HUES64 (cell line): ENCODE results near the gene POLR3H.
A peak's percentile ranks its signal among the peaks of the same experiment; 100 is the strongest.
"Not testable (repeated sequence)": the region's sequence is repeated elsewhere in the genome, so short reads cannot be mapped to it uniquely, and the experiment has no call there.

Source experiments
- H3K27ac ChIP-seq: 2 replicates; pipeline ENCODE4 v1.7.0; 2013; ENCODE audit warnings: low read depth, low read length, inconsistent platforms
- H3K27me3 ChIP-seq: 2 replicates; pipeline ENCODE4 v1.6.1; 2013; ENCODE audit warnings: mild to moderate bottlenecking, low read length; ENCODE audit not compliant: insufficient read depth
- H3K36me3 ChIP-seq: 2 replicates; pipeline ENCODE4 v1.6.1; 2013; ENCODE audit warnings: mild to moderate bottlenecking, low read length; ENCODE audit not compliant: insufficient read depth
- H3K4me1 ChIP-seq: 2 replicates; pipeline ENCODE4 v1.6.1; 2013; ENCODE audit warnings: mild to moderate bottlenecking, low read length, moderate library complexity; ENCODE audit not compliant: insufficient read depth
- H3K4me3 ChIP-seq: 2 replicates; pipeline ENCODE4 v1.5.1; 2013; ENCODE audit warnings: mild to moderate bottlenecking, low read length, moderate library complexity
- H3K9ac ChIP-seq: 2 replicates; pipeline ENCODE4 v1.6.1; 2013; ENCODE audit warnings: mild to moderate bottlenecking, low read depth, low read length
- H3K9me3 ChIP-seq: 2 replicates; pipeline ENCODE4 v1.6.1; 2013; ENCODE audit warnings: low read depth, low read length; ENCODE audit not compliant: insufficient read depth
- WGBS: fragments of 150-250, 120-280 bp; methylation state at CpG from one replicate; pipeline ENCODE4 v1.1.7; 2013; ENCODE audit warnings: missing lambda C conversion rate; 5-methylcytosine and 5-hydroxymethylcytosine counted together

Gene POLR3H

GRCh38 chr22:41563051-41563711, 18.9 kb upstream of the POLR3H start:
- H3K9ac ChIP-seq, result no peak overlapping the region
- H3K27ac ChIP-seq, result peak overlapping the region; percentile 58; the same call in 1 of the 2 replicates

DNA sequence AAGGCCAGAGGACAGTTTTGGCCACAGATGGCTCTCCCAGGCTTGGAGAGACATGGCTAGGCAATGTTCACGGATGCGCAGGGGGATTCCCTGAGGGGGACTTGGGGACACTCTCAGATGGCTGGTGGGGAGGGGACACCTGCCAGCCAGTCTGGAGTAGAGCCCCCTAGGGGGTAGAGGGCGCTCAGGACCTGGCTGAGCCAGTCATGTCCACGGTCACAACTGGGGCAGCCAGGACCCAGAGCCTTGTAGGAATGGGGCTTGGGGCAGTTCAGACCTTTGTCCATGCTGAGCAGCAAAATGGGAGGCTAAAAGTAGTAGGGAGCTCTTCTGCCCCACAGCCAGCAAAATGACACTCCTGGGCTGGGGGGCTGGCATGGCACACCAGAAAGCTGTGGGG, 18.2 kb upstream of the POLR3H start:
- 62% methylated on average over 4 of the region's 4 CpGs for WGBS
- no peak overlapping the region for H3K4me3 ChIP-seq
- peaks cover 35% of the 10 kb centered on the region for H3K4me1 ChIP-seq
- no peak overlapping the region; the same call in 1 of the 2 replicates for H3K27ac ChIP-seq
- H3K9me3 ChIP-seq, result no peaks in the 10 kb centered on the region
- H3K9ac ChIP-seq, result no peak overlapping the region
- H3K36me3 ChIP-seq, result no peaks in the 10 kb centered on the region
- no peaks in the 10 kb centered on the region for H3K27me3 ChIP-seq

More at GRCh38 chr22:41563051-41563711, 18.9 kb upstream of the POLR3H start:
- H3K4me3 ChIP-seq, result no peak overlapping the region
- 42% methylated on average over 9 of the region's 10 CpGs for WGBS
- peaks cover 30% of the 10 kb centered on the region for H3K4me1 ChIP-seq
- no peaks in the 10 kb centered on the region for H3K27me3 ChIP-seq
- no peaks in the 10 kb centered on the region for H3K9me3 ChIP-seq
- H3K36me3 ChIP-seq, result no peaks in the 10 kb centered on the region

- Histone ChIP-seq H3K27me3 (no peaks in the 10 kb centered on the region), H3K4me1 (peaks cover 36% of the 10 kb centered on the region), H3K9me3 (no peaks in the 10 kb centered on the region), H3K9ac (no peak overlapping the region), H3K4me3 (no peak overlapping the region), H3K36me3 (no peaks in the 10 kb centered on the region), H3K27ac (no peak overlapping the region)
- 78% methylated on average over 5 of the region's 5 CpGs for WGBS
Observed at GRCh38 chr22:41561788-41562187, 17.5 kb upstream of the POLR3H start.

- peaks cover 36% of the 10 kb centered on the region for H3K4me1 ChIP-seq
- H3K27me3 ChIP-seq, result no peaks in the 10 kb centered on the region
- H3K36me3 ChIP-seq, result no peaks in the 10 kb centered on the region
- peak overlapping the region; percentile 40 for H3K4me3 ChIP-seq
- H3K27ac ChIP-seq, result no peak overlapping the region
- no peak overlapping the region for H3K9ac ChIP-seq
- no peaks in the 10 kb centered on the region for H3K9me3 ChIP-seq
- 33% methylated on average over 10 of the region's 10 CpGs for WGBS
Observed at GRCh38 chr22:41561335-41561734, 17.1 kb upstream of the POLR3H start.

GRCh38 chr22:41560095-41560471, 15.8 kb upstream of the POLR3H start:
- H3K4me3 ChIP-seq, result 0 out of 2 replicates have a peak overlapping the region, but pooled peaks have one; percentile 12
- no peak overlapping the region for H3K27ac ChIP-seq
- H3K9ac ChIP-seq, result no peak overlapping the region
- no peaks in the 10 kb centered on the region for H3K9me3 ChIP-seq
- no peaks in the 10 kb centered on the region for H3K27me3 ChIP-seq
- whole genome bisulfite sequencing, result 73% methylated on average over 6 of the region's 6 CpGs
- H3K4me1 ChIP-seq, result peaks cover 36% of the 10 kb centered on the region
- no peaks in the 10 kb centered on the region for H3K36me3 ChIP-seq

- not testable (repeated sequence) for H3K9ac ChIP-seq, H3K27ac ChIP-seq, H3K9me3 ChIP-seq, H3K36me3 ChIP-seq, H3K4me3 ChIP-seq, H3K27me3 ChIP-seq
- peaks cover 36% of the 10 kb centered on the region for H3K4me1 ChIP-seq
- WGBS, result 95% methylated on average over 13 of the region's 13 CpGs
Observed at GRCh38 chr22:41558241-41558630, 14.0 kb upstream of the POLR3H start.

DNA sequence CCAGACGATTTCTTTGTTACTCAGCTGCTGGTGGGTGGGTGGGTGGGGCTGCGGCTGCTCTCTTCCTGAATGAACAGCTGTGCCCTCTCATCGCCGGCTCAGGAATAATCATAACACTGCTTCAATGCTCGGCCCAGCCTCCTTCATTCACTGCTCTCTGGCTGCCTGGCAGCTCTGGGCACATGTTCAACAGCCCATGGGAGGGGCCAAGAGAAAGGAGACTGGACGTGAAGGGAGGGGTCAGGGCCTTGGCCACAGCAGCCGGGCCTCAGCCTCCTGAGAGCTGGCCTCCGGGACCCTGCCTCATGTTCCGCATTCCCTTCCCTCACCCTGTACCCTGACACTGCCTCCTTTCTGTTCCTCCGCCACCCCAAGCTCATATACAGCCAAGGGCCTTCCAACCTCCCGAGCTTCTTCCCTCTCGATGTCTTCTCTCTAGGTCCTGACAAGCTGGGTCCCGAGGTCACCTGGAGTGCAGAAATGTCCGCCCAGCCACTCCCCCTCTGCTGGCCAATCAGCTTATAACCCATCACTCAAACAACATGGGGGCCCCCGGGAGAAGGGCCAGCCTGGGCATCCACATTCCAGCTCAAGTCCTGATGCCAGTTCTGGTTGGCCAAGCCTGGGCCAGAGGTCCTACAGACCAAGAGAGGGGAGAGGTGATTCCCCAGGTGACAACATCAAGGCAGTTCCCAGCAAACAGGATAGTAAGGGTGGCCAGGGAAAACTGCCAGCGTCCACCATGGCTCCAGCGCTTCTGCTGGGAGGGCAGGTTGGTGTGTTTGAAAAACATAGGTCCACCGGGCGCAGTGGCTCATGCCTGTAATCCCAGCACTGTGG, 13.4 kb upstream of the POLR3H start:
- Histone ChIP-seq H3K9ac (no peak overlapping the region), H3K4me1 (peaks cover 32% of the 10 kb centered on the region), H3K27me3 (no peaks in the 10 kb centered on the region), H3K27ac (no peak overlapping the region), H3K36me3 (no peaks in the 10 kb centered on the region), H3K4me3 (no peak overlapping the region), H3K9me3 (no peaks in the 10 kb centered on the region)
- WGBS, result 74% methylated on average over 19 of the region's 19 CpGs

DNA sequence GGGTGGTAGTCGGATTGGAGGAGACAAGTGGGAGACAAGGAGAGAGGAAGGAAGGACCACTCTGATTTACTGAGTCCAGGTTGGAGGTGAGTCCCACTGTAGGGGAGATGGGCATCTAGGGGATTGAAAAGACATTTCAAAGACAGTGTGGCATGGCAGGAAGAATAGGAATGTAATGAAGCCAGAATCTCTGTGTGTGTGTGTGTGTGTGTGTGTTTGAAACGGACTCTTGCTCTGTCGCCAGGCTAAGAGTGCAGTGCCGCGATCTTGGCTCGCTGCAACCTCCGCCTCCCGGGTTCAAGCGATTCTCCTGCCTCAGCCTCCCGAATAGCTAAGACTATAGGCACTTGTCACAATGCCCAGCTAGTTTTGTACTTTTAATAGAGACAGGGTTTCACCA, 12.3 kb upstream of the POLR3H start:
- no peak overlapping the region for H3K9ac ChIP-seq
- H3K4me1 ChIP-seq, result peaks cover 23% of the 10 kb centered on the region
- no peaks in the 10 kb centered on the region for H3K9me3 ChIP-seq
- H3K27me3 ChIP-seq, result no peaks in the 10 kb centered on the region
- no peak overlapping the region for H3K27ac ChIP-seq
- no peaks in the 10 kb centered on the region for H3K36me3 ChIP-seq
- WGBS, result 94% methylated on average over 10 of the region's 10 CpGs
- H3K4me3 ChIP-seq, result no peak overlapping the region

DNA sequence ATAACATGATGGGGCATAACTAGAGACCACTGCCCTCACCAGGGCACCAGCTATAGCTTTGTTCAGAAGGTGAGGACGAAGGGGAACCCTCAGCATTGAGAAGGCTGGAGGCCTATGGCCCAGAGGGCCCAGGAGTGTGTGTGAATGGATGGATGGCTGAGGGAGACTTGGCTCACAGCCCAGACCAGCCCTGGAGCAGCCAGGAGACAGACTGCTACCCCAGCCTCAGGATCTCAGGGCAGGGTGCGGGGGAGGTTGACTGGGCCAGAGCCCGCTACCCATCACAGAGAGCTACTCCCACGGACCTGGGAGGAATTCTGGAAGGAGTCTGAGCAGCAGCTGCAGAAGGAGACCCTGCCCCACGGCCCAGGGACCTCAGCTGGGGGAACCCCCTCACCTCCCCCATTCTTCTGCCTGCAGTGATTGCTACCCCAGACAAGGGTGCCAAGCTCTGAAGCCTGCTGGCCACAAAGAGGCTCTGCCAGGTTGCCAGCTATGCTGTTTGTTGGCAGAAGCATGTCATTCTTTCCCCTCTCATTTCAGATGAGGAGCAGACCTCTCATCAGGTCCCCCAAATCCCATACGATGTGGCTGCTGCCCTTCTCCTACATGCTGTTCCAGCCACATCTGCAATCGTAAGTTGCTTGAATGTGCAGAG, 11.2 kb upstream of the POLR3H start:
- no peak overlapping the region for H3K4me3 ChIP-seq
- no peaks in the 10 kb centered on the region for H3K9me3 ChIP-seq
- H3K9ac ChIP-seq, result no peak overlapping the region
- peaks cover 14% of the 10 kb centered on the region for H3K4me1 ChIP-seq
- H3K36me3 ChIP-seq, result no peaks in the 10 kb centered on the region
- no peak overlapping the region for H3K27ac ChIP-seq
- 86% methylated on average over 7 of the region's 7 CpGs for WGBS
- no peaks in the 10 kb centered on the region for H3K27me3 ChIP-seq

- Histone ChIP-seq H3K27me3 (no peaks in the 10 kb centered on the region), H3K4me1 (no peaks in the 10 kb centered on the region), H3K9me3 (no peaks in the 10 kb centered on the region), H3K9ac (no peak overlapping the region), H3K36me3 (no peaks in the 10 kb centered on the region), H3K4me3 (no peak overlapping the region), H3K27ac (no peak overlapping the region)
- WGBS, result 79% methylated on average over 10 of the region's 11 CpGs
Observed at GRCh38 chr22:41551877-41552582, 7.8 kb upstream of the POLR3H start.
